Endothelial cell of umbilical vein (primary cell): ENCODE data around the gene INTS6. TPM values are rescaled to one million over a fixed set of nuclear protein-coding genes. Genes with fewer than 3 reads are reported as not detected.

ENCODE experiments used
- BruUV-seq: library from RNA; stranded (reverse); fragments of 400-500 nt; replicated peaks from 2 replicates; lab custom pipeline; 2021; lab: Mats Ljungman, UMichigan
- CTCF ChIA-PET: fragments of 300-600, 350-600 bp; sonication (Branson Sonifier 250); formaldehyde crosslinking; loops from one replicate; lab custom pipeline; 2021; ENCODE audit warnings: antibody characterized with exemption, inconsistent platforms; lab: Charles Lee
- POLR2A ChIA-PET: fragments of 300-600, 350-600 bp; sonication (Branson Sonifier 250); formaldehyde crosslinking; loops from one replicate; lab custom pipeline; 2021; ENCODE audit warnings: antibody characterized with exemption, inconsistent platforms; lab: Charles Lee
- DNase-seq: peaks from one replicate; pipeline ENCODE4 v3.0.0-alpha.2; 2011; ENCODE audit warnings: low read depth, low spot score
- FAIRE-seq: peaks from 2 replicates; lab custom pipeline; 2011; peaks lifted over from hg19 to GRCh38; lab: Jason Lieb, UNC
- H2AFZ ChIP-seq: 2 replicates; pipeline ENCODE4 v1.6.0; 2012; ENCODE audit warnings: low read depth, low read length, control low read depth, inconsistent platforms
- H3K27ac ChIP-seq: 2 replicates; pipeline ENCODE4 v1.5.1; 2011; ENCODE audit warnings: low read depth, mild to moderate bottlenecking, control low read depth, low read length, moderate library complexity; ENCODE audit not compliant: insufficient read depth
- H3K27me3 ChIP-seq, 2 experiments: 2 replicates each; pipeline versions ENCODE4 v1.6.0 to v1.6.1; 2011; ENCODE audit warnings: low read length in 2 of 2, mixed read lengths in 1 of 2; ENCODE audit not compliant: control insufficient read depth in 2 of 2, insufficient read depth in 2 of 2
- H3K36me3 ChIP-seq, 2 experiments: 2 replicates in 1 of 2; 3 replicates in 1 of 2; pipeline ENCODE4 v1.5.1; 2011; ENCODE audit warnings: low read length in 2 of 2, mild to moderate bottlenecking in 1 of 2, moderate library complexity in 1 of 2; ENCODE audit not compliant: control insufficient read depth in 2 of 2, insufficient read depth in 2 of 2; ENCODE audit errors: extremely low read depth in 1 of 2
- H3K4me1 ChIP-seq: 3 replicates; pipeline ENCODE4 v1.5.1; 2011; ENCODE audit warnings: mild to moderate bottlenecking, low read length; ENCODE audit not compliant: control insufficient read depth, insufficient read depth; ENCODE audit errors: extremely low read depth
- H3K4me2 ChIP-seq: 2 replicates; pipeline ENCODE4 v1.6.1; 2011; ENCODE audit warnings: low read length, control low read depth, mixed read lengths; ENCODE audit not compliant: insufficient read depth
- H3K4me3 ChIP-seq, 3 experiments: fragments of 200-600 bp in 1 of 3; sonication (generic), shearing (Covaris generic) in 1 of 3; replicated peaks in 1 of 3; 2 replicates each; pipeline ENCODE4 v1.5.1; 2011 to 2016; ENCODE audit warnings: control low read depth in 3 of 3, low read length in 3 of 3, mild to moderate bottlenecking in 2 of 3, inconsistent platforms in 1 of 3, low read depth in 1 of 3, moderate library complexity in 1 of 3; ENCODE audit not compliant: insufficient read depth in 1 of 3
- H3K79me2 ChIP-seq: 2 replicates; pipeline ENCODE4 v1.6.0; 2012; ENCODE audit warnings: low read length, inconsistent platforms; ENCODE audit not compliant: control insufficient read depth, insufficient read depth
- H3K9ac ChIP-seq: replicated peaks from 2 replicates; pipeline ENCODE3; 2011; ENCODE audit warnings: low read length, control low read depth; ENCODE audit not compliant: insufficient read depth; ENCODE audit errors: extremely low read depth
- H3K9me1 ChIP-seq: replicated peaks from 3 replicates; pipeline ENCODE4 v1.6.0; 2011; ENCODE audit warnings: mild to moderate bottlenecking, low read length; ENCODE audit not compliant: control insufficient read depth, insufficient read depth; ENCODE audit errors: extremely low read depth
- H3K9me3 ChIP-seq: replicated peaks from 2 replicates; pipeline ENCODE4 v1.5.1; 2012; ENCODE audit warnings: low read length, inconsistent platforms; ENCODE audit not compliant: control insufficient read depth, insufficient read depth
- H4K20me1 ChIP-seq: replicated peaks from 2 replicates; pipeline ENCODE3; 2011; ENCODE audit warnings: mild to moderate bottlenecking, low read length; ENCODE audit not compliant: control insufficient read depth, insufficient read depth; ENCODE audit errors: extremely low read depth
- CTCF ChIP-seq, 2 donors: IDR thresholded peaks; 1 replicate in 1 of 2; 2 replicates in 1 of 2; pipeline ENCODE4 v1.5.1; 2011; ENCODE audit warnings: low read length in 2 of 2, mild to moderate bottlenecking in 2 of 2, moderate library complexity in 2 of 2, control low read depth in 1 of 2, inconsistent platforms in 1 of 2, low read depth in 1 of 2; ENCODE audit not compliant: insufficient read depth in 1 of 2; ENCODE audit errors: extremely low read depth in 1 of 2
- EZH2 ChIP-seq: IDR thresholded peaks from 2 replicates; pipeline ENCODE4 v1.6.1; 2012; ENCODE audit warnings: borderline replicate concordance, low read depth, mild to moderate bottlenecking, moderate library complexity, low read length, inconsistent platforms; ENCODE audit not compliant: severe bottlenecking
- FOS ChIP-seq: IDR thresholded peaks from 2 replicates; pipeline ENCODE4 v1.6.1; 2011; ENCODE audit warnings: mild to moderate bottlenecking, low read length, moderate library complexity, borderline replicate concordance; ENCODE audit not compliant: insufficient read depth
- GATA2 ChIP-seq: IDR thresholded peaks from 2 replicates; pipeline ENCODE4 v1.7.0; 2011; ENCODE audit warnings: low read depth, mild to moderate bottlenecking, moderate library complexity, mixed read lengths, low read length; ENCODE audit not compliant: insufficient read length, insufficient read depth
- JUN ChIP-seq: IDR thresholded peaks from 2 replicates; pipeline ENCODE4 v1.6.1; 2011; ENCODE audit warnings: borderline replicate concordance, low read depth; ENCODE audit not compliant: insufficient read length, insufficient read depth
- MAX ChIP-seq: IDR thresholded peaks from 2 replicates; pipeline ENCODE4 v1.6.1; 2011; ENCODE audit not compliant: insufficient read depth, insufficient read length
- MYC ChIP-seq: IDR thresholded peaks from one replicate; pipeline ENCODE4 v1.6.1; 2011; ENCODE audit warnings: mild to moderate bottlenecking, low read depth, low read length
- POLR2A ChIP-seq: IDR thresholded peaks from 2 replicates; pipeline ENCODE4 v1.6.1; 2012; ENCODE audit warnings: low read depth, mild to moderate bottlenecking, control low read depth, low read length
- POLR2AphosphoS5 ChIP-seq: IDR thresholded peaks from 2 replicates; pipeline ENCODE4 v1.6.1; 2012; ENCODE audit warnings: low read depth, mild to moderate bottlenecking, control low read depth, low read length, moderate library complexity; ENCODE audit not compliant: insufficient read depth
- dilution Hi-C: fragments of 300-500 bp; cut with MboI; formaldehyde crosslinking; loops from one replicate; pipeline ENCODE4 v1.15.0; 2019; ENCODE audit warnings: low sequenced_read_pairs; ENCODE audit not compliant: extremely low pct_ligation_motif_present
- intact Hi-C: fragments of 100-400 bp; cut with micrococcal nuclease; formaldehyde crosslinking; loops from one replicate; pipeline ENCODE4 v1.10.0; 2022
- polyA plus RNA-seq, 4 experiments: library from polyadenylated mRNA; depleted of rRNA in 3 of 4; stranded (reverse) in 3 of 4; unstranded in 1 of 4; fragments of >200 nt; gene quantifications; 2 replicates each; pipeline versions ENCODE4 v1.2.1 to v1.2.3, GENCODE V29; 2011 to 2012; ENCODE audit warnings: missing spikeins in 1 of 4
- total RNA-seq: library from RNA; stranded (reverse); gene quantifications from 2 replicates; pipeline ENCODE4 v1.2.3, GENCODE V29; 2021

Gene INTS6
- total and polyA plus RNA-seq, 2 donors (not counting 3 experiments of a cell fraction or from before 2014, with no cell fraction given) = 9.5 to 45.4 TPM

- Histone ChIP-seq H3K9ac (no peak overlapping the region), H3K4me2 (no peak overlapping the region), H2AFZ (no peak overlapping the region), H4K20me1 (no peaks in the 10 kb centered on the region), H3K36me3 (no peaks in the 10 kb centered on the region), H3K4me1 (peaks cover 13% of the 10 kb centered on the region), H3K4me3 (no peak overlapping the region), H3K27ac (no peak overlapping the region), H3K79me2 (no peaks in the 10 kb centered on the region), H3K27me3 (no peaks in the 10 kb centered on the region), H3K9me3 (no peaks in the 10 kb centered on the region), H3K9me1 (no peaks in the 10 kb centered on the region)
- no TSS peak for BruUV-seq
- TF ChIP-seq EZH2 = no peak
- no peak for TF ChIP-seq MAX
- TF ChIP-seq POLR2AphosphoS5 = no peak
- no peak for TF ChIP-seq FOS
- TF ChIP-seq JUN = no peak
- TF ChIP-seq POLR2A = no peak
- no peak for TF ChIP-seq GATA2
- TF ChIP-seq MYC = no peak
- no peak for TF ChIP-seq CTCF (IDR thresholded peaks at IDR 0.05; ENCODE audit: extremely low read depth in 1 of 2, insufficient read depth in 1 of 2, low read depth in 1 of 2, low read length in 2 of 2)
- ChIA-PET POLR2A (no interaction called here), CTCF (no interaction called here)
- DNase-seq = no peak
- intact Hi-C loops (loop anchor here (5.0 to 10.0 kb wide), 2 partner anchors 33 to 96 kb away; no protein-coding TSS in a partner anchor), dilution Hi-C loops (no loop called here)
- FAIRE-seq = no peak
Measured at GRCh38 chr13:51318876-51319275, 134.0 kb downstream of the INTS6 start.
